Measurements from ENCODE around the gene DAD1. TPM values are rescaled to one million over a fixed set of nuclear protein-coding genes. Genes with fewer than 3 reads are reported as not detected.

Gene DAD1
- total and polyA plus RNA-seq, 8 donors: 192 to 251 (median 201) TPM

DNA sequence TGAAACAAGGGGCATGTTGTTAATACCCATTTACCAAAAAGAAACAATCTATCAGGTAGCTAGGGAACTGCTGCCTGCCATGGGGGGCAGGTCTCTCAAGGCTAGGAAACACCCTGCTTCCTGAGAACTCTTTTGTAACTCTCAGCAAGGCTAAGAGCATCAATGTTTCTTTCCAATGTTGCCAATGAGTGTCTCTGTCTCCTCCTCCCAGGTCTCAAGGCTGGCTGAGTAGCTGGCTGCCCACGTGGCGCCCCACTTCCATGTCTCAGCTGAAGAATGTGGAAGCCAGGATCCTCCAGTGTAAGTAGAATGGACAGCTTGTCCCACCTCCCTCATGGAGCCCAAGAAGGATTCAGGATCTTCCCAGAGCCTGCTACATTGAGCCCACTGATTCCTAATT is 12.4 kb upstream of the DAD1 start:
- Histone ChIP-seq H3K9me3 (no peaks in the 10 kb centered on the region), H3K4me3 (no peak overlapping the region), H3K4me1 (peaks cover 0 to 27% of the 10 kb centered on the region in 2 donors), H3K36me3 (peaks cover 0 to 49% of the 10 kb centered on the region in 2 donors), H3K27me3 (no peaks in the 10 kb centered on the region), H3K27ac (no peak overlapping the region)
- no peak for DNase-seq
- intact Hi-C loops (cut with DNase I): no loop called here
- TF ChIP-seq, protein P1, sequence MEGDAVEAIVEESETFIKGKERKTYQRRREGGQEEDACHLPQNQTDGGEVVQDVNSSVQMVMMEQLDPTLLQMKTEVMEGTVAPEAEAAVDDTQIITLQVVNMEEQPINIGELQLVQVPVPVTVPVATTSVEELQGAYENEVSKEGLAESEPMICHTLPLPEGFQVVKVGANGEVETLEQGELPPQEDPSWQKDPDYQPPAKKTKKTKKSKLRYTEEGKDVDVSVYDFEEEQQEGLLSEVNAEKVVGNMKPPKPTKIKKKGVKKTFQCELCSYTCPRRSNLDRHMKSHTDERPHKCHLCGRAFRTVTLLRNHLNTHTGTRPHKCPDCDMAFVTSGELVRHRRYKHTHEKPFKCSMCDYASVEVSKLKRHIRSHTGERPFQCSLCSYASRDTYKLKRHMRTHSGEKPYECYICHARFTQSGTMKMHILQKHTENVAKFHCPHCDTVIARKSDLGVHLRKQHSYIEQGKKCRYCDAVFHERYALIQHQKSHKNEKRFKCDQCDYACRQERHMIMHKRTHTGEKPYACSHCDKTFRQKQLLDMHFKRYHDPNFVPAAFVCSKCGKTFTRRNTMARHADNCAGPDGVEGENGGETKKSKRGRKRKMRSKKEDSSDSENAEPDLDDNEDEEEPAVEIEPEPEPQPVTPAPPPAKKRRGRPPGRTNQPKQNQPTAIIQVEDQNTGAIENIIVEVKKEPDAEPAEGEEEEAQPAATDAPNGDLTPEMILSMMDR (IDR thresholded peaks at IDR 0.05): no peak
- no peak for ATAC-seq

DNA sequence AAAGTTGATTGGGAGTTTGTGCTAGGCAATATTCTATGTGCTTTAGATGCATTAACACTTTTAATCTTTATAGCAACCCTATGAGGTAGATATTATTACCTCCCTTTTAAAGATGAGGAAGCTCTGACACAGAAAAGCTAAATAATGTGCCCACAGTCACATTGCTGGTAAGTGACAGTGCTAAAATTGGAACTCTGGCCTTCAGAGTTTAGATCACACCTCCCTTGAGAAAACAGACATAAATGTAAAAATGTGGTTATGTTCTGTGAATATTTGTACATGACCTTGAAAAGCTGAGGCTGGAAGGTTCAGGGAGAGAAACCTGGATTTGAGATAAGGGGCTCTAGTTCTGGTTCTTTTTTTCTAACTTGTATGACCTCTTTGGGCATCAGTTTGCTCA is 11.0 kb upstream of the DAD1 start:
- ATAC-seq (no peak), DNase-seq (no peak)
- Histone ChIP-seq H3K27ac (no peak overlapping the region), H3K4me1 (peaks cover 0 to 27% of the 10 kb centered on the region in 2 donors), H3K4me3 (no peak overlapping the region), H3K36me3 (peaks cover 0 to 34% of the 10 kb centered on the region in 2 donors), H3K27me3 (no peaks in the 10 kb centered on the region), H3K9me3 (no peaks in the 10 kb centered on the region)
- TF ChIP-seq, protein P1 (IDR thresholded peaks at IDR 0.05): no peak
- intact Hi-C loops (cut with DNase I): no loop called here

DNA sequence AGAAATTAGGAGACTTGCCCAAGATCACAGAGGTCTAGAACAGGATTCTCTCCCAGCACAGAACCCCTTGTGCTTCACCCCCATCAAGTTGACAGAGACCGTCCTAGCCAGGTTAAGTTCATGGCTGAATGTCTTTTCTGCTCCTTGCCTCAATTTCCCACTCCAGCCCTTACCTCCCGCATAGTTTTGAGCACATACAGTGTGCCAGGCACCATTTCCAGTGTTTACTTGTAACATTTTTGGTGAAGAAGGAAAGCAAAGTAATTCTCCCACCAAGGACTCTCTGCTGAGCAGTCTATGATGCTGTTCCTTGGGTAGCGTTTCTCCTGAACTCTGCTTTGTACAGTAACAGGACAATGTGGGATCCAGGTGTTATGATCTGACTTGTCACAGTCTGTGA is 10.3 kb upstream of the DAD1 start:
- DNase-seq: no peak
- peak overlapping the region; percentile 84 to 94 for H3K27ac ChIP-seq
- intact Hi-C loops (cut with DNase I): no loop called here

DNA sequence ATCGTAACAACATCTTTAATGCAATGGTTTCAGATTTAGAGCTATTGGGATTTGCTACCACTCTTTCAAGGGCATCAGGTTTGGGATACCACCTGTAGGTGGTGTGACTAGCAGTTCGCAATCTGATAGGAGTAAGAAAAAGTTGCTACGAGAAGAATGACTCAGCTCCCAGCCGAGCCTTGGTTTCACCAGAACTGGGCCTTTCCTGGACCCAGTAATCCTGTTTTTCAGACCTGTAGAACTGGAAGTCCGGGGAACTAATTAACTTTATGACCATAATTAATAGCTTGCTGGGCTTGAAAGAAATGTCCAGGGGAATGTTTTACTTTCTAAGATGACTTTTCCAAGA is 9.8 kb upstream of the DAD1 start:
- peak in 2 of 4 donors; percentile 44 to 56 for DNase-seq
- intact Hi-C loops (cut with DNase I): no loop called here
- peak; percentile 88 for ATAC-seq
- peak overlapping the region; percentile 69 to 90 for H3K4me3 ChIP-seq
- H3K36me3 ChIP-seq: peaks cover 0 to 23% of the 10 kb centered on the region in 2 donors
- peak overlapping the region; percentile 84 to 94 for H3K27ac ChIP-seq
- peaks cover 0 to 27% of the 10 kb centered on the region in 2 donors for H3K4me1 ChIP-seq
- TF ChIP-seq, protein P1 (IDR thresholded peaks at IDR 0.05): peak in 1 of 2 donors; percentile 16
- H3K27me3 ChIP-seq: no peaks in the 10 kb centered on the region
- no peaks in the 10 kb centered on the region for H3K9me3 ChIP-seq

More for the DNA sequence above, 10.3 kb upstream of the DAD1 start:
- peaks cover 0 to 27% of the 10 kb centered on the region in 2 donors for H3K4me1 ChIP-seq
- peaks cover 0 to 28% of the 10 kb centered on the region in 2 donors for H3K36me3 ChIP-seq
- no peaks in the 10 kb centered on the region for H3K27me3 ChIP-seq
- peak overlapping the region; percentile 69 to 90 for H3K4me3 ChIP-seq
- no peak for ATAC-seq
- TF ChIP-seq, protein P1 (IDR thresholded peaks at IDR 0.05): no peak
- no peaks in the 10 kb centered on the region for H3K9me3 ChIP-seq

DNA sequence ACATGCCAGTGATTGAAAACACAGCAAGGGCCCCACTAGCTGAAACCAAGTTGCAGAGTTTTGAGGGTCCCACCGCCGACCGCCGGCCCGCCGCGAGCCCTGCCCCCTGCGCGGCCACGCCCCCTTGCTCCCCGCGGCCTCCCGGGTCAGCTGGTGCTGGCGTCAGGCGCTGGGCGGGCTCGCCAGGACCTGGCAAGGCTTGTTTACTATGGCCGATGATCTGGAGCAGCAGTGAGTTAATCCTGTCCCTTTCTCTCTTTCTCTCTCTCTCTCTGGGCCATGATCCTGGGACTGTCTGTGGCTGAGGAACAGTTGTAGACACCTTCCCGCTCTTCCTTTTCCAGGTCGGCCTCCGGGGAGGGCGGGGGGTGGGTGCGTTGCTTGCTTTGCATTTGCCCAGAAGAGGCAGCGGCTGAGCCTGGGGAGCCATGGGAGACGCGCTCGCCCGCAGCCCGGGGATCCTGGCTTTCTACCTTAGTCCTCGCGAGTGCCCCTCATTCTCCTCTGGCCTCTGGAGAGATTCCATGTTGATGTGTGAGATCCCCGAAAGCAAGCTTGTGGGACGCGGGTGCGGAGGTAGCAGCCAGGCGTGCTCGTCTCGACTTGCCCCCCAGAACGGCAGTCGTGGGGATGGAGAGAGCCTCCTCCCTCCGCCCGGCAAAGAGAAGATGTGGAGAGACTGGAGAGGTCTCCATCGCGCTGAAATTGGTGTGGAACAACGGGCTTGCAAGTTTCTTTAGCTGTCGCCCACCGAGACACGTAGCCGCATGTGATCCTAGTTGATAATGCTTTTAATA is 9.3 kb upstream of the DAD1 start, which contains the start of gene ABHD4:
ABHD4 (plus strand) TSS at position 202 of the 797 bp plus-strand sequence; CDS start at position 209, 7 bp downstream.
- DNase-seq (peak; percentile 87 to 97 (median 90)), ATAC-seq (peak; percentile 99)
- Histone ChIP-seq H3K36me3 (peaks cover 0 to 17% of the 10 kb centered on the region in 2 donors), H3K4me1 (peaks cover 0 to 27% of the 10 kb centered on the region in 2 donors), H3K27ac (peak within 1 kb of the TSS; percentile 84 to 94), H3K27me3 (no peaks in the 10 kb centered on the region), H3K9me3 (no peaks in the 10 kb centered on the region), H3K4me3 (peak within 1 kb of the TSS; percentile 69 to 90)
- intact Hi-C loops (cut with DNase I): no loop called here
- TF ChIP-seq, protein P1 (IDR thresholded peaks at IDR 0.05): no peak
